Effector memory CD4-positive, alpha-beta T cell (primary cell): ENCODE data around the gene NGF.

Experiments used
- DNase-seq, 3 donors: peaks; one replicate each; pipeline ENCODE4 v3.0.0-alpha.2; 2020
- H3K27ac ChIP-seq: 2 replicates; pipeline ENCODE4 v1.7.0; 2013; ENCODE audit warnings: mild to moderate bottlenecking, low read length, moderate library complexity; ENCODE audit not compliant: insufficient read depth, poor library complexity, severe bottlenecking
- H3K27me3 ChIP-seq: replicated peaks from 2 replicates; pipeline ENCODE4 v1.7.0; 2013; ENCODE audit warnings: mild to moderate bottlenecking, low read length; ENCODE audit not compliant: insufficient read depth, control insufficient read depth, poor library complexity, severe bottlenecking
- H3K36me3 ChIP-seq: 2 replicates; pipeline ENCODE4 v1.7.0; 2013; ENCODE audit warnings: mild to moderate bottlenecking, low read length, moderate library complexity; ENCODE audit not compliant: control insufficient read depth, insufficient read depth
- H3K4me1 ChIP-seq: 2 replicates; pipeline ENCODE4 v1.7.0; 2013; ENCODE audit warnings: low read length, mild to moderate bottlenecking; ENCODE audit not compliant: control insufficient read depth, insufficient read depth, poor library complexity, severe bottlenecking
- H3K4me3 ChIP-seq: 2 replicates; pipeline ENCODE4 v1.7.0; 2013; ENCODE audit warnings: low read length, low read depth, mild to moderate bottlenecking; ENCODE audit not compliant: insufficient read depth, poor library complexity, severe bottlenecking
- H3K9me3 ChIP-seq: 2 replicates; pipeline ENCODE4 v1.7.0; 2013; ENCODE audit warnings: mild to moderate bottlenecking, low read length, moderate library complexity; ENCODE audit not compliant: control insufficient read depth

NGF gene

DNA sequence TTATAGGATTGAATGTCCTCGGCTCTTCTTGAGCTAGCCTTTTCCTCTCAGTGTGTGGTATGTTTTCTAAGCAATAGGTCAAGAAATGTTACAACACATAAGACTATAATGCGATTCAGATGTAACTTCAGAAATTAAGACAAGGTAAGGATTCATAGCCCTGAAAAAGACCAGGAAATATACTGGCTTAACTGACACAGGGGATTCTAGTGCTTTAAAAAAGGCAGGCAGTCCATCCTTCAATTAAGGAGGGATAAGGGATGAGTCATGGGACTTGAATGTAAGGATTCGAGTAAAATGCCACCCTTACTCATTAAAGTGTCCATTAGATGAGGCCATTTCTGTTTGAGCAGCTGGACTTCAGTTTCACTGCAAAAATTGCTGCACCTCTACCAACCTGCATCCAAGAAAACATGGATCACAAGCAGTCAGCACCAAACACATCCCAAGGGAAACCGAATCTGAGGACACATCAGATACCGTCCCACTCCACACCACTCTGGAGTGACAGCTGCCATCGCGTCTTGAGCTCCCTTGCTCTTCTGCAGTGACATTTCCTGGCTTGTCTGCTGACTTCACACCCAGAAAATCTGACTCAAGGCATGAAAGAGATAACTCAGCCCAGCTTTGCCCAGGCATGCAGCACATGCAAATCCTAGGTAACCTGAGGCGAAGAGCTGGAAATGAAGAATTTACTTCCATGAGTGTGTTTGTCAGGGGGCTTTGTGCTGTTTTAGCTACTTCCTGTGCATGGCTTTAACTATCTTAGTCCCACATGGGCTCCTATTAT, 37.8 kb downstream of the NGF start:
- Histone ChIP-seq H3K27ac (no peak overlapping the region), H3K27me3 (peaks cover 2% of the 10 kb centered on the region), H3K4me3 (no peak overlapping the region), H3K36me3 (no peaks in the 10 kb centered on the region), H3K4me1 (no peaks in the 10 kb centered on the region), H3K9me3 (no peaks in the 10 kb centered on the region)
- no peak for DNase-seq

GRCh38 chr1:115299266-115299665, 38.8 kb downstream of the NGF start:
- peaks cover 2% of the 10 kb centered on the region for H3K27me3 ChIP-seq
- H3K4me1 ChIP-seq: no peaks in the 10 kb centered on the region
- no peaks in the 10 kb centered on the region for H3K36me3 ChIP-seq
- no peaks in the 10 kb centered on the region for H3K9me3 ChIP-seq
- no peak overlapping the region for H3K4me3 ChIP-seq
- no peak overlapping the region for H3K27ac ChIP-seq
- no peak for DNase-seq

DNA sequence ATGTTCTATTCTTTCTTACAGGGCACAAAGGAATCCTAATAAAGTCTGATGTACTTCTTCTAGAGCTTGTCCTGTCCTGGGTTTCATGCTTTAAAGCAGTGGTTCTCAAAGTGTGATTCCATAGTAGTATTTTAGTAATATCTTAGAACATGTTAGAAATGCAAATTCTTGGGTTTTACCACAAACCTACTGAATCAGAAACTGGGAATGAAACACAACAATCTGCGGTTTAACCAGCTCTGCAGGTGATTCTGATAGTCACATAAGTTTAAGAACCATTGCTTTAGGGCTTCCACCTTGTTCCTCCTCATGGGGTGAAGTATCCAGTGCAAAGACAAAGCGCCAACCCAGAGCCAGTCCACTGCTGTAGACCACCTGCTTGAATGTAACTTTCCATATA, 41.1 kb downstream of the NGF start:
- Histone ChIP-seq H3K4me3 (no peak overlapping the region), H3K27ac (no peak overlapping the region), H3K9me3 (no peaks in the 10 kb centered on the region), H3K36me3 (no peaks in the 10 kb centered on the region), H3K27me3 (no peaks in the 10 kb centered on the region), H3K4me1 (no peaks in the 10 kb centered on the region)
- DNase-seq: no peak

- Histone ChIP-seq H3K27ac (no peak overlapping the region), H3K4me1 (no peaks in the 10 kb centered on the region), H3K4me3 (no peak overlapping the region), H3K36me3 (no peaks in the 10 kb centered on the region), H3K27me3 (no peaks in the 10 kb centered on the region), H3K9me3 (no peaks in the 10 kb centered on the region)
- DNase-seq: no peak
These were observed 41.9 kb downstream of the NGF start for GRCh38 chr1:115295904-115296696.

- Histone ChIP-seq H3K4me1 (no peaks in the 10 kb centered on the region), H3K4me3 (no peak overlapping the region), H3K27me3 (no peaks in the 10 kb centered on the region), H3K9me3 (no peaks in the 10 kb centered on the region), H3K36me3 (no peaks in the 10 kb centered on the region), H3K27ac (no peak overlapping the region)
- DNase-seq: no peak
These were observed 44.1 kb downstream of the NGF start for GRCh38 chr1:115293899-115294298.

DNA sequence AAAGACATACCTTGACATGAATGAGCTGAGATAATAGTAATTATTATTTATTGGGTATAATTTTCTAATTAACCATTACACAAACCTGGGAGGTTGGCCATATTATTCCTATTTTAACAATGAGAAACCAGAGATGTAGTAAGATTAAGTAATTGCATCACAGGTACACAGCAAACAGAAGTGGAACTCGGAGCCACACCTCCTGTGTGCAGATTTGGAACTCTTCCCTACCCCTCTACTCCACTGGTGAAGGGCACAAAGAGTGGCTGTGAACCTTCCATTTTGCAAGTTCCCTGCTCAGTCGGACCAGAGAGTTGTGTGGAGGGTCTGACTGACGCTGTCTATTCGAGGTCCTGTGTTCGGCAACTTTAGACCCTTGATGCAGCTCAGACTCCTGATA, 45.0 kb downstream of the NGF start:
- H3K9me3 ChIP-seq: no peaks in the 10 kb centered on the region
- H3K27me3 ChIP-seq: no peaks in the 10 kb centered on the region
- DNase-seq: no peak
- H3K4me1 ChIP-seq: no peaks in the 10 kb centered on the region
- no peak overlapping the region for H3K4me3 ChIP-seq
- H3K36me3 ChIP-seq: no peaks in the 10 kb centered on the region
- no peak overlapping the region for H3K27ac ChIP-seq

- H3K27me3 ChIP-seq: no peaks in the 10 kb centered on the region
- H3K27ac ChIP-seq: no peak overlapping the region
- H3K36me3 ChIP-seq: no peaks in the 10 kb centered on the region
- DNase-seq: no peak
- no peaks in the 10 kb centered on the region for H3K9me3 ChIP-seq
- no peaks in the 10 kb centered on the region for H3K4me1 ChIP-seq
- H3K4me3 ChIP-seq: no peak overlapping the region
These were observed 46.3 kb downstream of the NGF start for GRCh38 chr1:115291741-115292140.

- Histone ChIP-seq H3K36me3 (no peaks in the 10 kb centered on the region), H3K4me1 (no peaks in the 10 kb centered on the region), H3K9me3 (no peaks in the 10 kb centered on the region), H3K27ac (no peak overlapping the region), H3K4me3 (no peak overlapping the region), H3K27me3 (no peaks in the 10 kb centered on the region)
- no peak for DNase-seq
These were observed 48.1 kb downstream of the NGF start for GRCh38 chr1:115289940-115290339.

DNA sequence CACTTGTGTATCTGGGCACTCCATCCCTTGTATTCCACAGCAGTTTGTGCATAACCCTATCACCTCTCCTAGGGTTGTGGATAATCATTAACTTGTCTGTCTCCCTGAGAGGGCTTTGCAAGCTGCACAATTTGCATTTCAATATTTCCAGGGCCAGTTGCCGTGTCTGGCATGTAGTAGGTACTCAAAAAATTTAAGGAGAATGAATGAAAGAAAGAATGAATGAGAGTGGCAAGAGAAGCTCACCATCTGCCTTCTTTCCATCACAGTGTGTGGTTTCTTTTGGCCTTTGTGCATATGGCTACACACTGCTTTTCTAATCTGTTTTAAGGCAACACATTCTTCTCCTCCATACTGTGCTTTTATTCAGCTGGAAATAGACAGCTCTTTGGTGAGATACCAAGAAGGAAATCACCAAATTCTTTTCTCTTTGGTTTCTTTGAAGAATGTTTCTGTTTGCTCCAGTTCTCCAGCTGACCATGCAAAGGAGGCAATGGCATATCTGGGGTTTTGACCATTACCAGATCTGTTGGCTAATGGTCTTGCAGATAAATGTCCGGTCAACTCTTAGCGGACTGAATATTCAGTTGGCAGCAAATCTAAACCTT, 49.4 kb downstream of the NGF start:
- Histone ChIP-seq H3K4me1 (no peaks in the 10 kb centered on the region), H3K27ac (no peak overlapping the region), H3K27me3 (no peaks in the 10 kb centered on the region), H3K9me3 (no peaks in the 10 kb centered on the region), H3K4me3 (no peak overlapping the region), H3K36me3 (no peaks in the 10 kb centered on the region)
- DNase-seq: no peak
